ENCODE results near the gene EPHA2. TPM values are rescaled to one million over a fixed set of nuclear protein-coding genes. Genes with fewer than 3 reads are reported as not detected.
A peak's percentile ranks its signal among the peaks of the same experiment; 100 is the strongest.

EPHA2 gene
- total and polyA plus RNA-seq, 12 donors, result 7.8 to 25.1 (median 11.3) TPM

- H3K36me3 ChIP-seq, result peaks cover 0 to 97% (median 55%) of the 10 kb centered on the region in 9 donors
- intact Hi-C loops (cut with DNase I), result loop anchor here in 1 of 10 donors (5.0 kb wide), 1 partner anchor 46 kb away; no protein-coding TSS in a partner anchor
- peaks cover 0 to 50% (median 27%) of the 10 kb centered on the region in 9 donors for H3K4me1 ChIP-seq
- H3K4me3 ChIP-seq, result no peak overlapping the region
- peak; percentile 59 to 80 (median 70) for ATAC-seq
- 19 to 39% methylated on average over 6 of the region's 6 CpGs for WGBS, 2 donors
- no peak for TF ChIP-seq CTCF (IDR thresholded peaks at IDR 0.05)
- no peaks in the 10 kb centered on the region for H3K9me3 ChIP-seq
- peak overlapping the region in 8 of 10 donors; percentile 46 to 80 (median 72) for H3K27ac ChIP-seq
- no peaks in the 10 kb centered on the region for H3K27me3 ChIP-seq
- DNase-seq, result peak; percentile 62 to 70
These were observed 27.5 kb downstream of the EPHA2 start for GRCh38 chr1:16128338-16128741.

GRCh38 chr1:16127676-16128337 is 28.1 kb downstream of the EPHA2 start:
- Histone ChIP-seq H3K27me3 (no peaks in the 10 kb centered on the region), H3K27ac (peak overlapping the region in 8 of 10 donors; percentile 46 to 80 (median 72)), H3K9me3 (no peaks in the 10 kb centered on the region), H3K36me3 (peaks cover 0 to 97% (median 51%) of the 10 kb centered on the region in 9 donors), H3K4me1 (peaks cover 0 to 54% (median 32%) of the 10 kb centered on the region in 9 donors), H3K4me3 (no peak overlapping the region)
- 43 to 53% methylated on average over 17 of the region's 17 CpGs for WGBS, 2 donors
- intact Hi-C loops (cut with DNase I), result loop anchor here in 1 of 10 donors (5.0 kb wide), 1 partner anchor 46 kb away; no protein-coding TSS in a partner anchor
- peak; percentile 67 to 70 for DNase-seq
- no peak for TF ChIP-seq CTCF (IDR thresholded peaks at IDR 0.05)
- peak; percentile 45 to 85 (median 73) for ATAC-seq

- TF ChIP-seq CTCF (IDR thresholded peaks at IDR 0.05), result no peak
- peak in 2 of 8 donors; percentile 2 to 34 for ATAC-seq
- Histone ChIP-seq H3K9me3 (no peaks in the 10 kb centered on the region), H3K27ac (peak overlapping the region in 8 of 10 donors; percentile 46 to 80 (median 72)), H3K36me3 (peaks cover 0 to 93% (median 47%) of the 10 kb centered on the region in 9 donors), H3K27me3 (no peaks in the 10 kb centered on the region), H3K4me1 (peaks cover 0 to 55% (median 34%) of the 10 kb centered on the region in 9 donors), H3K4me3 (no peak overlapping the region)
- 88 to 90% methylated on average over 12 of the region's 12 CpGs for WGBS, 2 donors
- DNase-seq, result peak in 1 of 2 donors; percentile 5
- intact Hi-C loops (cut with DNase I), result loop anchor here in 1 of 10 donors (5.0 kb wide), 1 partner anchor 45 kb away; no protein-coding TSS in a partner anchor
These were observed 28.9 kb downstream of the EPHA2 start for GRCh38 chr1:16126743-16127515.

- Histone ChIP-seq H3K27me3 (no peaks in the 10 kb centered on the region), H3K9me3 (no peaks in the 10 kb centered on the region), H3K4me1 (peaks cover 0 to 49% (median 34%) of the 10 kb centered on the region in 9 donors), H3K27ac (peak overlapping the region in 6 of 10 donors; percentile 5 to 75 (median 38)), H3K4me3 (no peak overlapping the region), H3K36me3 (peaks cover 0 to 85% (median 40%) of the 10 kb centered on the region in 9 donors)
- intact Hi-C loops (cut with DNase I), result loop anchor here in 1 of 10 donors (5.0 kb wide), 1 partner anchor 44 kb away; no protein-coding TSS in a partner anchor
- DNase-seq (peak in 1 of 2 donors; percentile 3), ATAC-seq (no peak)
- TF ChIP-seq CTCF (IDR thresholded peaks at IDR 0.05), result no peak
- 92 to 93% methylated on average over 9 of the region's 9 CpGs for WGBS, 2 donors
These were observed 29.7 kb downstream of the EPHA2 start for GRCh38 chr1:16126160-16126559.

Measured in heart right ventricle (tissue), 16 donors.